Activated naive CD4-positive, alpha-beta T cell treated with anti-CD3 and anti-CD28 coated beads for 36 hours (primary cell): ENCODE results near the gene SYT5. TPM values are rescaled to one million over a fixed set of nuclear protein-coding genes. Genes with fewer than 3 reads are reported as not detected.
"Not testable (repeated sequence)": the region's sequence is repeated elsewhere in the genome, so short reads cannot be mapped to it uniquely, and the experiment has no call there.

Source experiments
- CTCF ChIA-PET: fragments of 350-600 bp; sonication (Branson Sonifier 250); formaldehyde crosslinking; loops from one replicate; lab custom pipeline; 2021; ENCODE audit warnings: antibody characterized with exemption; lab: Charles Lee
- DNase-seq: peaks from one replicate; pipeline ENCODE4 v3.0.0-alpha.2; 2020
- H3K27ac Mint-ChIP-seq: one replicate; pipeline ENCODE4 v1.8.0; 2021; ENCODE audit warnings: mild to moderate bottlenecking, mixed read lengths
- H3K27me3 Mint-ChIP-seq: one replicate; pipeline ENCODE4 v1.8.0; 2021; ENCODE audit warnings: low read depth, mixed read lengths
- H3K36me3 Mint-ChIP-seq: one replicate; pipeline ENCODE4 v1.8.0; 2021; ENCODE audit warnings: low read depth, mixed read lengths
- H3K4me1 Mint-ChIP-seq: one replicate; pipeline ENCODE4 v1.8.0; 2021; ENCODE audit warnings: low read depth, mixed read lengths
- H3K4me3 Mint-ChIP-seq: one replicate; pipeline ENCODE4 v1.8.0; 2021; ENCODE audit warnings: mild to moderate bottlenecking, moderate library complexity, mixed read lengths
- H3K9me3 Mint-ChIP-seq: one replicate; pipeline ENCODE4 v1.8.0; 2021; ENCODE audit warnings: mixed read lengths
- intact Hi-C: fragments of 100-400 bp; cut with micrococcal nuclease; formaldehyde crosslinking; loops from one replicate; pipeline ENCODE4 v1.15.1; 2023
- total RNA-seq, 2 experiments: library from RNA; stranded (reverse); gene quantifications; one replicate each; pipeline ENCODE4 v1.2.3, GENCODE V29; 2021

Gene SYT5
- total RNA-seq, 2 experiments from 2014 or later = not detected

- Mint-ChIP-seq H3K4me1 (peaks cover 13% of the 10 kb centered on the region), H3K27ac (no peak overlapping the region), H3K9me3 (no peaks in the 10 kb centered on the region), H3K36me3 (no peaks in the 10 kb centered on the region), H3K27me3 (peaks cover 73% of the 10 kb centered on the region), H3K4me3 (peak overlapping the region; percentile 49)
- intact Hi-C loops = no loop called here
- CTCF ChIA-PET = interaction anchor here (0.6 kb wide), 1 partner anchor 66 kb away, joined by 4 read pairs; no protein-coding TSS in a partner anchor
- DNase-seq = peak; percentile 56
Measured at GRCh38 chr19:55173714-55174409, 6.2 kb downstream of the SYT5 start.

GRCh38 chr19:55173186-55173713, 6.8 kb downstream of the SYT5 start:
- Mint-ChIP-seq H3K27ac (no peak overlapping the region), H3K4me3 (peak overlapping the region; percentile 49), H3K9me3 (no peaks in the 10 kb centered on the region), H3K4me1 (peaks cover 10% of the 10 kb centered on the region), H3K36me3 (no peaks in the 10 kb centered on the region), H3K27me3 (peaks cover 70% of the 10 kb centered on the region)
- intact Hi-C loops = no loop called here
- CTCF ChIA-PET = no interaction called here
- DNase-seq = no peak

- H3K9me3 Mint-ChIP-seq = no peaks in the 10 kb centered on the region
- H3K4me3 Mint-ChIP-seq = no peak overlapping the region
- peaks cover 10% of the 10 kb centered on the region for H3K4me1 Mint-ChIP-seq
- no peak for DNase-seq
- CTCF ChIA-PET = no interaction called here
- H3K27me3 Mint-ChIP-seq = peaks cover 68% of the 10 kb centered on the region
- no peaks in the 10 kb centered on the region for H3K36me3 Mint-ChIP-seq
- intact Hi-C loops = no loop called here
- no peak overlapping the region for H3K27ac Mint-ChIP-seq
Measured at GRCh38 chr19:55172741-55173140, 7.3 kb downstream of the SYT5 start.

GRCh38 chr19:55172318-55172717, 7.8 kb downstream of the SYT5 start:
- H3K27me3 Mint-ChIP-seq = peaks cover 70% of the 10 kb centered on the region
- H3K4me1 Mint-ChIP-seq = peaks cover 10% of the 10 kb centered on the region
- H3K27ac Mint-ChIP-seq, CTCF ChIA-PET, H3K4me3 Mint-ChIP-seq, intact Hi-C loops, H3K9me3 Mint-ChIP-seq, H3K36me3 Mint-ChIP-seq, DNase-seq: not testable (repeated sequence)

GRCh38 chr19:55171440-55171839, 8.6 kb downstream of the SYT5 start:
- H3K9me3 Mint-ChIP-seq = no peaks in the 10 kb centered on the region
- H3K4me1 Mint-ChIP-seq = peaks cover 18% of the 10 kb centered on the region
- no peak overlapping the region for H3K4me3 Mint-ChIP-seq
- intact Hi-C loops = no loop called here
- no peaks in the 10 kb centered on the region for H3K36me3 Mint-ChIP-seq
- no peak overlapping the region for H3K27ac Mint-ChIP-seq
- peaks cover 70% of the 10 kb centered on the region for H3K27me3 Mint-ChIP-seq
- DNase-seq = no peak
- CTCF ChIA-PET = no interaction called here

GRCh38 chr19:55169136-55169535, 11.0 kb downstream of the SYT5 start:
- no peaks in the 10 kb centered on the region for H3K9me3 Mint-ChIP-seq
- H3K4me3 Mint-ChIP-seq = no peak overlapping the region
- peaks cover 69% of the 10 kb centered on the region for H3K27me3 Mint-ChIP-seq
- CTCF ChIA-PET = no interaction called here
- intact Hi-C loops = loop anchor here (10.0 kb wide), 1 partner anchor 84 kb away; no protein-coding TSS in a partner anchor
- H3K4me1 Mint-ChIP-seq = peaks cover 17% of the 10 kb centered on the region
- DNase-seq = no peak
- no peaks in the 10 kb centered on the region for H3K36me3 Mint-ChIP-seq
- H3K27ac Mint-ChIP-seq = no peak overlapping the region

GRCh38 chr19:55166530-55167268, 13.4 kb downstream of the SYT5 start, which contains the start of gene DNAAF3:
TSS of gene DNAAF3 (minus strand) at chr19:55166613. CDS start at chr19:55166413, 200 bp downstream.
- H3K27me3 Mint-ChIP-seq = peaks cover 59% of the 10 kb centered on the region
- no peaks in the 10 kb centered on the region for H3K36me3 Mint-ChIP-seq
- no peaks in the 10 kb centered on the region for H3K9me3 Mint-ChIP-seq
- CTCF ChIA-PET = interaction anchor here (0.8 to 1.6 kb wide), 2 partner anchors 9 to 25 kb away, joined by 3 to 10 read pairs; no protein-coding TSS in a partner anchor
- H3K4me1 Mint-ChIP-seq = peaks cover 11% of the 10 kb centered on the region
- intact Hi-C loops = loop anchor here (10.0 kb wide), 1 partner anchor 82 kb away; no protein-coding TSS in a partner anchor
- no peak within 1 kb of the TSS for H3K27ac Mint-ChIP-seq
- DNase-seq = peak; percentile 83
- peak within 1 kb of the TSS; percentile 64 for H3K4me3 Mint-ChIP-seq

- H3K4me1 Mint-ChIP-seq = peaks cover 11% of the 10 kb centered on the region
- intact Hi-C loops = loop anchor here (10.0 kb wide), 1 partner anchor 81 kb away; no protein-coding TSS in a partner anchor
- H3K27me3 Mint-ChIP-seq = peaks cover 55% of the 10 kb centered on the region
- H3K36me3 Mint-ChIP-seq = no peaks in the 10 kb centered on the region
- peak overlapping the region; percentile 64 for H3K4me3 Mint-ChIP-seq
- CTCF ChIA-PET = interaction anchor here (1.6 kb wide), 1 partner anchor 25 kb away, joined by 10 read pairs; no protein-coding TSS in a partner anchor
- no peaks in the 10 kb centered on the region for H3K9me3 Mint-ChIP-seq
- H3K27ac Mint-ChIP-seq = no peak overlapping the region
- DNase-seq = peak; percentile 62
Measured at GRCh38 chr19:55165952-55166529, 14.0 kb downstream of the SYT5 start.

- Mint-ChIP-seq H3K9me3 (no peaks in the 10 kb centered on the region), H3K4me1 (peaks cover 10% of the 10 kb centered on the region), H3K27me3 (peaks cover 56% of the 10 kb centered on the region), H3K27ac (no peak overlapping the region), H3K4me3 (no peak overlapping the region), H3K36me3 (no peaks in the 10 kb centered on the region)
- DNase-seq = no peak
- intact Hi-C loops = loop anchor here (2.0 to 10.0 kb wide), 4 partner anchors 21 to 279 kb away; partner anchors contain the start of gene PPP1R12C
- CTCF ChIA-PET = interaction anchor here (0.6 kb wide), 1 partner anchor 468 kb away, joined by 3 read pairs; no protein-coding TSS in a partner anchor
Measured at GRCh38 chr19:55161571-55162322, 18.3 kb downstream of the SYT5 start.

- no peaks in the 10 kb centered on the region for H3K36me3 Mint-ChIP-seq
- H3K9me3 Mint-ChIP-seq = no peaks in the 10 kb centered on the region
- no peak for DNase-seq
- H3K27me3 Mint-ChIP-seq = peaks cover 54% of the 10 kb centered on the region
- CTCF ChIA-PET = interaction anchor here (0.6 to 4.1 kb wide), 8 partner anchors 14 to 468 kb away, joined by 3 to 24 read pairs (median 4); no protein-coding TSS in a partner anchor
- intact Hi-C loops = loop anchor here (2.0 to 10.0 kb wide), 4 partner anchors 20 to 279 kb away; partner anchors contain the start of gene PPP1R12C
- no peak overlapping the region for H3K27ac Mint-ChIP-seq
- H3K4me1 Mint-ChIP-seq = peaks cover 9% of the 10 kb centered on the region
- no peak overlapping the region for H3K4me3 Mint-ChIP-seq
Measured at GRCh38 chr19:55160986-55161365, 19.1 kb downstream of the SYT5 start.
